Measurements from ENCODE around the gene EVX2. TPM values are rescaled to one million over a fixed set of nuclear protein-coding genes. Genes with fewer than 3 reads are reported as not detected.

The EVX2 gene
- total RNA-seq, 3 donors from 2014 or later: 0.12 TPM; not detected in 2

DNA sequence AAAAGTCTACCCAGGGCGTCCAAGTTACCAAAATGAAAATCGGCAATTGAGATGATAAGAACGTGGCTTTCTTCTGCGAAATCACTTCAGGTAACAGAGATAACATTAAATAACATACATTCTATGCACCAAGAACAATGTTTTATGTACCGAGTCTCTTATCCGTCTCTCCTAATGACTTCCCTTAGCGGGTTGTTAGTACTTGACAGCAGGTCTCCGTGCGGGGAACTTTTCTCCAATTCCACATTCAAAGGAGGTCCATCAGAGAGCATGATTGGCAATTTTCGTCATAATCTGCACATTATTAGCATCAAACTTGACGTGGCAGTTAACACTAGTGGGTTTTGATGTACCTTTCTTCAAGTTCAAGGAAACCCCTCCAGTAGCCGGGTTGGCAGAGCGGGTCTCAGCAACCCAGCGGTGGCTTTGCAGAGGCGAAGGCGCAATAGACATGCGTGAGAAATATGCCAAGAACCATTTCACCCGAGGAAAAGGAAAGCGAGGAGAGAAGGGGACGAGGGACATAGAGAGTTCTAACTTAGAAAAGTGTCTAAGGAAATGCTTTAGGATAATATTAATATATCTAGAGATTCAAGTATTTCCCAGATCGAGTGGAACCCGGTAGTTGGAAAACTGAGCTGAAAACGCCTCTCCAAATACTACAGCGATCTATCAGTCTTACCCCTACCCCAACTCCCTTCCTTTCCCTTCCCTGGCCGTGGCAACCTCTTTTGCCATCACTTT is 5.0 kb downstream of the EVX2 start:
- no peaks in the 10 kb centered on the region for H3K9me3 ChIP-seq
- intact Hi-C loops (cut with DNase I, micrococcal nuclease): no loop called here
- no peaks in the 10 kb centered on the region for H3K36me3 ChIP-seq (ENCODE audit: low read depth)
- H3K4me3 ChIP-seq: no peak overlapping the region
- ATAC-seq: no peak
- DNase-seq: no peak
- TF ChIP-seq, protein P1, sequence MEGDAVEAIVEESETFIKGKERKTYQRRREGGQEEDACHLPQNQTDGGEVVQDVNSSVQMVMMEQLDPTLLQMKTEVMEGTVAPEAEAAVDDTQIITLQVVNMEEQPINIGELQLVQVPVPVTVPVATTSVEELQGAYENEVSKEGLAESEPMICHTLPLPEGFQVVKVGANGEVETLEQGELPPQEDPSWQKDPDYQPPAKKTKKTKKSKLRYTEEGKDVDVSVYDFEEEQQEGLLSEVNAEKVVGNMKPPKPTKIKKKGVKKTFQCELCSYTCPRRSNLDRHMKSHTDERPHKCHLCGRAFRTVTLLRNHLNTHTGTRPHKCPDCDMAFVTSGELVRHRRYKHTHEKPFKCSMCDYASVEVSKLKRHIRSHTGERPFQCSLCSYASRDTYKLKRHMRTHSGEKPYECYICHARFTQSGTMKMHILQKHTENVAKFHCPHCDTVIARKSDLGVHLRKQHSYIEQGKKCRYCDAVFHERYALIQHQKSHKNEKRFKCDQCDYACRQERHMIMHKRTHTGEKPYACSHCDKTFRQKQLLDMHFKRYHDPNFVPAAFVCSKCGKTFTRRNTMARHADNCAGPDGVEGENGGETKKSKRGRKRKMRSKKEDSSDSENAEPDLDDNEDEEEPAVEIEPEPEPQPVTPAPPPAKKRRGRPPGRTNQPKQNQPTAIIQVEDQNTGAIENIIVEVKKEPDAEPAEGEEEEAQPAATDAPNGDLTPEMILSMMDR (IDR thresholded peaks at IDR 0.05): no peak
- peaks cover 15% of the 10 kb centered on the region for H3K4me1 ChIP-seq (ENCODE audit: low read depth)

DNA sequence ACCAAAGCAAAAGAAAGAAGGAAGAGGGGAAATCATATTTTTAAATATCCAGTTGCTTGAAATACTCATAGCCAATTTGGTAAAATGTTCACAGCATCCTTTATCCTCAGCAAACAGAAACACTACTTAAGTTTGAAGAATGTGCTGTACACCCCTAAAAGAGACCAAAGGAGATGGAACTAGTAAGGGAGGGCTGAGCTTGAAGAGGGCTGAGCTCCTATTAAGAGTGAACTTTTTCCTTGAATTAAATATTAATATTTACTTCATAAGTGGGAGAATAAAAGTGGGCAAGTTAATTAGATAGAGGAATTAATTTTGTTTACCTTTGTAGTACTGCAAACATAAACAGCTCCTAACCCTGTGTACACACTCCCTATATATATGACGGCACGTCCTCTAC is 7.0 kb downstream of the EVX2 start:
- H3K9me3 ChIP-seq: no peaks in the 10 kb centered on the region
- DNase-seq (no peak), ATAC-seq (no peak)
- intact Hi-C loops (cut with DNase I, micrococcal nuclease): no loop called here
- H3K36me3 ChIP-seq (ENCODE audit: low read depth): no peaks in the 10 kb centered on the region
- H3K4me3 ChIP-seq: no peak overlapping the region
- peaks cover 6% of the 10 kb centered on the region for H3K4me1 ChIP-seq (ENCODE audit: low read depth)
- TF ChIP-seq, protein P1 (IDR thresholded peaks at IDR 0.05): no peak

DNA sequence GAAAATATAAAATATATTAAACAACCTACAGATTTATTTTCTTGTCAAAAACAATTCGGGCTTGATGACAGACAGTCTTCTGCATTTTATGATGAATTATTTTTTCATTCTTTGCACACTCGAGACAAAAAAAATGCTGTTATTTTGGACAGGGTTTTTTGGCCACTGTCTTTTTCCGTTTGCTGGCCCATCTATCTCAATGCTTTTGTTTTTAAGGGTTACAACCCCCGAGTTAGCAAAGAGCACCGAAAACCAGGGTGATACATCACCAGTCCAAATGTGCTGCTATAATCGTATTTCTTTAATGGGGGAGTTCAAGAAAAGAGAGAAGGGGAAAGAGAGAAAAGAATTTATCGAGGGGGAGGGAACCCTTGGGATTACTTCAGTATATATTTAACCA is 7.7 kb downstream of the EVX2 start:
- ATAC-seq (no peak), DNase-seq (no peak)
- H3K9me3 ChIP-seq: no peaks in the 10 kb centered on the region
- H3K4me3 ChIP-seq: no peak overlapping the region
- H3K4me1 ChIP-seq (ENCODE audit: low read depth): peaks cover 6% of the 10 kb centered on the region
- TF ChIP-seq, protein P1 (IDR thresholded peaks at IDR 0.05): no peak
- intact Hi-C loops (cut with DNase I, micrococcal nuclease): no loop called here
- no peaks in the 10 kb centered on the region for H3K36me3 ChIP-seq (ENCODE audit: low read depth)

DNA sequence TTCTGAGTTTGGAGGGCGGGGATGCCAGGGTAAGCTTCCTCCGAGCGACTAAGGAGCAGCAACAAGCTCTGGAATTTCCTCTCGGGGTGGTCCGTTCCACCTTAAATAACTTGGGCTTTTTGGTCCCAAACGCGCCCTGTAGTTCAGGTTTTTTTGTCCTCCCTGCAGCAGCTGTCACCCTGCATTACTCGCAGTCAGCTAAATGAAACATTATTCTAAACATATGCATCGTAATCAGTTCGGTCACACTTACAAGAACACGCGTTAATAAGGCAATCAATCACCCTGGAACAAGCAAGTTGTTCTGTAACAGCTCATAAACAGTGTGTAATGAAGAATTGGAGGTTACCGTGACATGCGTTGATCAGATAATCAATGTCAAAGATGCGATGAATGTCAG is 8.3 kb downstream of the EVX2 start:
- no peak for ATAC-seq

DNA sequence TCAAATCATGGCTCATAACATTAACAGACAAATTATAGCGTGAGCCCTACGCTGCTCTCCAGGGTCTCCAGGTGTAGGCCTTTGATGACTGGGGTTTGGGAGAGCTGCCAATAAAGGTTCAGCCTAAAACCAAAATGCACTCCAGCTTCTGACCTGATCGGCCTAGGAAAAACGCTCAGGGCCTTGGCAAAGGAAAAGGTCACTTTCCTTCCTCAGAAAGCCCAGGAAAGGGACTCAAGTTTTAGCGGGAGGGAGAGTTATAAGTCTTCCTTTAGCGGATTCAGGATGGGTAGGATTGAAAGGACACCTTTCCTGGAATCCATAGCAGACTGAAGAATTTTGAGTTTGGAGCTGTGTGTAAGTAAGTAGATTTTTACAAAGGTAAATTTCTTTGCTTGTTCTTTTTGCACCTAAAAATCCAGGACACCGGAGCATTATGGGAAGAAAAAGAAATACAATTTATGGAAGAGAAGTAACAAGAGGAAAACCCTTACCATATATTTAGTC is 8.8 kb downstream of the EVX2 start:
- TF ChIP-seq, protein P1 (IDR thresholded peaks at IDR 0.05): no peak
- H3K4me3 ChIP-seq: no peak overlapping the region
- no peaks in the 10 kb centered on the region for H3K36me3 ChIP-seq (ENCODE audit: low read depth)
- no peak for ATAC-seq
- no peaks in the 10 kb centered on the region for H3K9me3 ChIP-seq
- intact Hi-C loops (cut with DNase I, micrococcal nuclease): no loop called here
- no peak for DNase-seq
- peaks cover 3% of the 10 kb centered on the region for H3K4me1 ChIP-seq (ENCODE audit: low read depth)

More for the DNA sequence above, 8.3 kb downstream of the EVX2 start:
- no peak overlapping the region for H3K4me3 ChIP-seq
- H3K4me1 ChIP-seq (ENCODE audit: low read depth): peaks cover 4% of the 10 kb centered on the region
- intact Hi-C loops (cut with DNase I, micrococcal nuclease): no loop called here
- TF ChIP-seq, protein P1 (IDR thresholded peaks at IDR 0.05): no peak
- no peak for DNase-seq
- no peaks in the 10 kb centered on the region for H3K36me3 ChIP-seq (ENCODE audit: low read depth)
- no peaks in the 10 kb centered on the region for H3K9me3 ChIP-seq
